H1 (cell line): ENCODE data around the gene FRMD4A. TPM values are rescaled to one million over a fixed set of nuclear protein-coding genes. Genes with fewer than 3 reads are reported as not detected.

Experiments used
- CTCF ChIA-PET: fragments of 300-600 bp; sonication (Branson Sonifier 250); formaldehyde crosslinking; loops from one replicate; lab custom pipeline; 2021; ENCODE audit not compliant: partially characterized antibody; lab: Charles Lee
- POLR2A ChIA-PET: fragments of 300-600 bp; sonication (Branson Sonifier 250); formaldehyde crosslinking; loops from one replicate; lab custom pipeline; 2021; ENCODE audit warnings: inconsistent platforms; ENCODE audit not compliant: partially characterized antibody; lab: Charles Lee
- DNase-seq, 2 experiments: peaks; one replicate each; pipeline versions ENCODE4 v3.0.0 to v3.0.0-alpha.2; 2010 to 2022; ENCODE audit warnings: low spot score in 2 of 2, low read depth in 1 of 2, mixed read lengths in 1 of 2
- FAIRE-seq: peaks from 2 replicates; lab custom pipeline; 2011; peaks lifted over from hg19 to GRCh38; lab: Jason Lieb, UNC
- H2AFZ ChIP-seq: 2 replicates; pipeline ENCODE4 v1.8.1; 2012; ENCODE audit warnings: low read length, inconsistent platforms
- H2AK5ac ChIP-seq: 2 replicates; pipeline ENCODE4 v1.6.1; 2013; ENCODE audit warnings: low read depth, low read length
- H2BK120ac ChIP-seq: replicated peaks from 2 replicates; pipeline ENCODE3; 2013; ENCODE audit warnings: low read depth, low read length, inconsistent platforms
- H2BK12ac ChIP-seq: 2 replicates; pipeline ENCODE4 v1.6.1; 2013; ENCODE audit warnings: low read depth, low read length
- H2BK15ac ChIP-seq: 2 replicates; pipeline ENCODE4 v1.6.1; 2013; ENCODE audit warnings: low read length
- H2BK20ac ChIP-seq: 2 replicates; pipeline ENCODE4 v1.6.1; 2013; ENCODE audit warnings: low read length
- H2BK5ac ChIP-seq: 2 replicates; pipeline ENCODE4 v1.6.1; 2013; ENCODE audit warnings: low read depth, low read length
- H3K14ac ChIP-seq: 2 replicates; pipeline ENCODE4 v1.6.1; 2013; ENCODE audit warnings: inconsistent platforms; ENCODE audit not compliant: insufficient read length
- H3K18ac ChIP-seq: 2 replicates; pipeline ENCODE4 v1.6.1; 2013; ENCODE audit warnings: low read length; ENCODE audit errors: extremely low read depth
- H3K23ac ChIP-seq: 2 replicates; pipeline ENCODE4 v1.6.1; 2013; ENCODE audit warnings: inconsistent platforms; ENCODE audit not compliant: insufficient read length
- H3K23me2 ChIP-seq: 2 replicates; pipeline ENCODE4 v1.6.1; 2013; ENCODE audit warnings: low read depth, low read length
- H3K27ac ChIP-seq: 2 replicates; pipeline ENCODE4 v1.6.1; 2011; ENCODE audit warnings: low read depth, low read length, inconsistent platforms
- H3K27me3 ChIP-seq, 4 experiments: replicated peaks in 1 of 4; 1 replicate in 1 of 4; 2 replicates in 3 of 4; pipeline versions ENCODE4 v1.6.1 to v1.8.1; 2011 to 2013; ENCODE audit warnings: low read length in 3 of 4, mild to moderate bottlenecking in 3 of 4, inconsistent platforms in 2 of 4, mixed read lengths in 2 of 4, moderate library complexity in 1 of 4; ENCODE audit not compliant: control insufficient read depth in 3 of 4, insufficient read depth in 3 of 4; ENCODE audit errors: extremely low read depth in 1 of 4
- H3K36me3 ChIP-seq, 4 experiments: 2 replicates each; pipeline versions ENCODE4 v1.6.1 to v1.8.1; 2011 to 2013; ENCODE audit warnings: mild to moderate bottlenecking in 4 of 4, low read length in 3 of 4, moderate library complexity in 2 of 4, control low read depth in 1 of 4, inconsistent platforms in 1 of 4; ENCODE audit not compliant: insufficient read depth in 4 of 4, control insufficient read depth in 2 of 4
- H3K4ac ChIP-seq: replicated peaks from 2 replicates; pipeline ENCODE3; 2013; ENCODE audit warnings: low read length, low read depth, mixed read lengths, inconsistent platforms; ENCODE audit not compliant: insufficient read length
- H3K4me1 ChIP-seq, 4 experiments: replicated peaks in 1 of 4; 1 replicate in 1 of 4; 2 replicates in 3 of 4; pipeline versions ENCODE4 v1.6.1 to v1.8.1; 2011 to 2013; ENCODE audit warnings: low read length in 3 of 4, inconsistent platforms in 2 of 4, mixed read lengths in 1 of 4; ENCODE audit not compliant: insufficient read depth in 4 of 4, control insufficient read depth in 3 of 4
- H3K4me2 ChIP-seq, 2 experiments: 2 replicates each; pipeline versions ENCODE4 v1.6.1 to v1.8.1; 2011 to 2013; ENCODE audit warnings: low read depth in 2 of 2, low read length in 2 of 2, control low read depth in 1 of 2, inconsistent platforms in 1 of 2, mild to moderate bottlenecking in 1 of 2; ENCODE audit not compliant: insufficient read depth in 1 of 2
- H3K4me3 ChIP-seq, 4 experiments: fragments of 200-600, 300-600 bp in 1 of 4; sonication (generic), shearing (Covaris generic), sonication (Bioruptor Twin) in 1 of 4; 2 replicates each; pipeline versions ENCODE4 v1.5.1 to v1.8.1; 2011 to 2016; ENCODE audit warnings: low read length in 4 of 4, low read depth in 3 of 4, control low read depth in 2 of 4, inconsistent platforms in 2 of 4, mild to moderate bottlenecking in 2 of 4, mixed read lengths in 1 of 4, moderate library complexity in 1 of 4; ENCODE audit not compliant: insufficient read depth in 2 of 4; ENCODE audit errors: extremely low read depth in 1 of 4
- H3K56ac ChIP-seq: replicated peaks from 2 replicates; pipeline ENCODE3; 2013; ENCODE audit warnings: low read depth, mild to moderate bottlenecking, mixed read lengths, low read length, inconsistent platforms; ENCODE audit not compliant: insufficient read length
- H3K79me1 ChIP-seq: 2 replicates; pipeline ENCODE4 v1.6.1; 2013; ENCODE audit warnings: low read depth, low read length, control low read depth
- H3K79me2 ChIP-seq, 2 experiments: 2 replicates each; pipeline versions ENCODE4 v1.6.1 to v1.8.1; 2012 to 2013; ENCODE audit warnings: low read length in 2 of 2, mild to moderate bottlenecking in 2 of 2, inconsistent platforms in 1 of 2; ENCODE audit not compliant: insufficient read depth in 2 of 2, control insufficient read depth in 1 of 2
- H3K9ac ChIP-seq, 4 experiments: replicated peaks in 1 of 4; 1 replicate in 1 of 4; 2 replicates in 3 of 4; pipeline versions ENCODE4 v1.6.1 to v1.8.1; 2011 to 2013; ENCODE audit warnings: low read depth in 3 of 4, low read length in 3 of 4, control low read depth in 2 of 4, mild to moderate bottlenecking in 2 of 4, moderate library complexity in 2 of 4, inconsistent platforms in 1 of 4; ENCODE audit errors: extremely low read depth in 1 of 4
- H3K9me3 ChIP-seq, 2 experiments: 2 replicates each; pipeline versions ENCODE4 v1.6.1 to v1.8.1; 2012 to 2013; ENCODE audit warnings: mild to moderate bottlenecking in 2 of 2, moderate library complexity in 2 of 2, control low read depth in 1 of 2, inconsistent platforms in 1 of 2, low read depth in 1 of 2, low read length in 1 of 2, mixed read lengths in 1 of 2; ENCODE audit not compliant: insufficient read depth in 2 of 2
- H4K20me1 ChIP-seq, 2 experiments: replicated peaks in 1 of 2; 2 replicates each; pipeline versions ENCODE3 to v1.8.1; 2011 to 2013; ENCODE audit warnings: inconsistent platforms in 2 of 2, low read length in 2 of 2, mild to moderate bottlenecking in 1 of 2; ENCODE audit not compliant: insufficient read depth in 2 of 2, control insufficient read depth in 1 of 2
- H4K5ac ChIP-seq: 2 replicates; pipeline ENCODE4 v1.6.1; 2013; ENCODE audit warnings: low read length, low read depth, mixed read lengths, inconsistent platforms; ENCODE audit not compliant: insufficient read length
- H4K8ac ChIP-seq: 2 replicates; pipeline ENCODE4 v1.8.0; 2013; ENCODE audit warnings: mild to moderate bottlenecking, moderate library complexity, low read length, inconsistent platforms; ENCODE audit not compliant: insufficient read depth; ENCODE audit errors: extremely low read depth
- H4K91ac ChIP-seq: replicated peaks from 2 replicates; pipeline ENCODE3; 2013; ENCODE audit warnings: low read length, mixed read lengths, inconsistent platforms; ENCODE audit not compliant: insufficient read length
- EZH2 ChIP-seq: fragments of 200-600 bp; sonication (generic); IDR thresholded peaks from 2 replicates; pipeline ENCODE4 v1.7.1; 2012; ENCODE audit warnings: low read depth, mild to moderate bottlenecking, moderate library complexity, low read length, inconsistent platforms; ENCODE audit not compliant: severe bottlenecking
- JUN ChIP-seq: IDR thresholded peaks from 2 replicates; pipeline ENCODE4 v1.6.1; 2011; ENCODE audit warnings: low read depth, mild to moderate bottlenecking, improper control_type of control experiment, low read length
- JUND ChIP-seq: IDR thresholded peaks from 2 replicates; pipeline ENCODE4 v1.6.1; 2011; ENCODE audit warnings: mild to moderate bottlenecking, improper control_type of control experiment, low read length
- KDM4A ChIP-seq: IDR thresholded peaks from one replicate; pipeline ENCODE4 v1.7.1; 2012; ENCODE audit warnings: low read depth, mild to moderate bottlenecking, moderate library complexity, low read length, inconsistent platforms; ENCODE audit not compliant: severe bottlenecking
- WGBS, 2 experiments: shearing (Covaris generic) in 1 of 2; methylation state at CpG; one replicate each; pipeline versions ENCODE4 v1.1.6 to v1.1.7; 2013 to 2015; ENCODE audit warnings: low lambda C conversion rate in 2 of 2, mixed read lengths in 2 of 2, inconsistent platforms in 1 of 2, low coverage in 1 of 2, missing lambda C conversion rate in 1 of 2; ENCODE audit not compliant: insufficient replicate concordance in 2 of 2, insufficient coverage in 1 of 2, insufficient read length in 1 of 2; ENCODE audit errors: extremely low coverage in 1 of 2, missing lambda C conversion rate in 1 of 2; 5-methylcytosine and 5-hydroxymethylcytosine counted together
- polyA plus RNA-seq, 7 experiments: library from polyadenylated mRNA; depleted of rRNA in 3 of 7; stranded (reverse) in 5 of 7; unstranded in 2 of 7; fragments of >200 nt in 5 of 7; fragments of 200-250 nt in 2 of 7; gene quantifications; 1 replicate in 5 of 7; 2 replicates in 1 of 7; 4 replicates in 1 of 7; pipeline versions ENCODE4 v1.2.1 to v1.2.3, GENCODE V29; 2011 to 2013; ENCODE audit warnings: missing spikeins in 2 of 7, mixed read lengths in 2 of 7
- total RNA-seq: library from RNA; stranded (reverse); fragmentation: NEBNext Ultra II Directional; extraction: Animal tissue kit (Norgen Biotek cat#: 25700); gene quantifications from 2 replicates; pipeline ENCODE4 v1.2.1, GENCODE V29; 2021

Gene FRMD4A
- total and polyA plus RNA-seq, 2 of the 8 experiments (the other 6 are each of a cell fraction or from before 2014, with no cell fraction given) = 38.6 to 39.6 TPM

- no peak overlapping the region for H3K9ac ChIP-seq
- H2BK20ac ChIP-seq = no peak overlapping the region
- H3K79me1 ChIP-seq = no peaks in the 10 kb centered on the region
- no peak overlapping the region for H3K4me2 ChIP-seq
- no peak overlapping the region for H2BK5ac ChIP-seq
- no peak overlapping the region for H4K91ac ChIP-seq
- WGBS, 2 experiments = 83% methylated on average over 18 of the region's 18 CpGs; no CpG with 5 or more reads in 1 of the 2 experiments
- H3K27me3 ChIP-seq = no peaks in the 10 kb centered on the region
- H2BK12ac ChIP-seq = peak overlapping the region; percentile 68; the same call in 1 of the 2 replicates
- no peaks in the 10 kb centered on the region for H3K36me3 ChIP-seq
- no peak overlapping the region for H3K14ac ChIP-seq
- H2AFZ ChIP-seq = no peak overlapping the region
- H4K20me1 ChIP-seq = no peaks in the 10 kb centered on the region
- H3K23ac ChIP-seq = no peak overlapping the region
- H3K79me2 ChIP-seq = no peaks in the 10 kb centered on the region
- H2BK15ac ChIP-seq = no peak overlapping the region
- no peak for FAIRE-seq
- DNase-seq = no peak
- H3K4me1 ChIP-seq = peaks cover 0 to 8% (median 4%) of the 10 kb centered on the region in 4 experiments; a peak in 4 of 7 replicates
- no peak overlapping the region for H3K4me3 ChIP-seq
- H4K8ac ChIP-seq = no peak overlapping the region
- H4K5ac ChIP-seq = no peak overlapping the region
- peak overlapping the region; percentile 12 for H2BK120ac ChIP-seq
- CTCF ChIA-PET = interaction anchor here (0.8 to 1.9 kb wide), 5 partner anchors 22 to 227 kb away, joined by 3 to 4 read pairs (median 3); no protein-coding TSS in a partner anchor
- H2AK5ac ChIP-seq = no peak overlapping the region
- POLR2A ChIA-PET = interaction anchor here (1.9 kb wide), 1 partner anchor 13 kb away, joined by 6 read pairs; no protein-coding TSS in a partner anchor
- no peak overlapping the region for H3K18ac ChIP-seq
- H3K4ac ChIP-seq = no peak overlapping the region
- 0 out of 2 replicates have a peak, but pooled peaks cover 3% of the 10 kb centered on the region for H3K23me2 ChIP-seq
- no peaks in the 10 kb centered on the region for H3K9me3 ChIP-seq
- no peak overlapping the region for H3K56ac ChIP-seq
- H3K27ac ChIP-seq = no peak overlapping the region
- TF ChIP-seq KDM4A (no peak), JUN (no peak), EZH2 (no peak), JUND (no peak)
These were observed 371.0 kb downstream of the FRMD4A start for GRCh38 chr10:13959443-13960359.
